Urinary bladder (tissue), 4 donors: ENCODE results near the gene IZUMO1. TPM values are rescaled to one million over a fixed set of nuclear protein-coding genes. Genes with fewer than 3 reads are reported as not detected.
A peak's percentile ranks its signal among the peaks of the same experiment; 100 is the strongest.

Source experiments
- DNase-seq: peaks from one replicate; pipeline ENCODE4 v3.0.0-alpha.2; 2015; ENCODE audit errors: extremely low spot score
- H3K27ac ChIP-seq: one replicate; pipeline ENCODE4 v1.5.1; 2013; ENCODE audit warnings: low read depth, mild to moderate bottlenecking, moderate library complexity
- H3K36me3 ChIP-seq: one replicate; pipeline ENCODE4 v1.6.1; 2013; ENCODE audit warnings: mild to moderate bottlenecking, moderate library complexity; ENCODE audit not compliant: insufficient read depth
- H3K4me1 ChIP-seq: one replicate; pipeline ENCODE4 v1.6.1; 2013; ENCODE audit warnings: mild to moderate bottlenecking, moderate library complexity; ENCODE audit not compliant: insufficient read depth
- H3K4me3 ChIP-seq: one replicate; pipeline ENCODE4 v1.5.1; 2013; ENCODE audit warnings: low read depth, low read length
- WGBS: extraction: QIAGEN DNeasy Blood & Tissue Kit; methylation state at CpG from one replicate; pipeline ENCODE4 v1.1.7; 2013; 5-methylcytosine and 5-hydroxymethylcytosine counted together
- polyA plus RNA-seq: library from polyadenylated mRNA; stranded (reverse); fragments of 200-250 nt; gene quantifications from one replicate; pipeline ENCODE4 v1.2.3, GENCODE V29; 2013
- total RNA-seq: library from RNA; depleted of rRNA; stranded (reverse); fragments of >200 nt; gene quantifications from one replicate; pipeline ENCODE4 v1.2.3, GENCODE V29; 2014
- donor health status: healthy with polysubstance abuse.
- donor health status: healthy.

IZUMO1 gene
- total and polyA plus RNA-seq, 2 donors = not detected

GRCh38 chr19:48738557-48739403 lies 7.9 kb downstream of the IZUMO1 start:
- WGBS = 1% methylated on average over 95 of the region's 96 CpGs

DNA sequence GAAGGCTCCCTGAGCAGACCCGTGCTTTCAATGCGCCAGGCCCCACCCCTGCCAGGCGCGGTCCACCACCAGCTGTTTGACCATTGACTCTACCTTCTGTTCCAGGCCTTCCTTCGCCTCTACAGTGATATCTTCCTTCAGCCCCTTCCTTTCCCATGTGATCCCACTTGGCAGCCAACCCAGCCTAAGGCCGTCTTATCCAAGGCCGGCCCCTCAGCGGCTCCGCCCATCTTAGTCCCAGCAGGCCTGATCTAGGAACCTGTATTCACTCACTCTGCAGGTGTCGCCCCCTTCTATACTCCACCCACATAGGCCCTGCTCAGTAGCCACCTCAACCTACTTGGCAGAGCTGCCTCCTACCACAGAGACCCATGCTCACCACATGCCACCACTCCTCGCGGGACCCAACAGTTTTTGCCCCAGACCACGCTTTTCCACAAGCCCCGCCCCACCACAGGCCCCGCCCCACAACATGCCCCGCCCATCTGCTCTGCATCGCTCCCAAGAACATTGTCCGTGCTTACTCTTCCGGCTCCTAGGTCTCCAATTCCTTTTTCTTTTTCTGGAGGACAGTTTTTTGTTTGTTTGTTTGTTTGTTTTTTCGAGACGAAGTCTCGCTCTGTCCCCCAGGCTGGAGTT lies 9.2 kb downstream of the IZUMO1 start:
- H3K4me1 ChIP-seq = no peaks in the 10 kb centered on the region
- H3K27ac ChIP-seq = no peak overlapping the region
- H3K36me3 ChIP-seq = no peaks in the 10 kb centered on the region
- 64% methylated on average over 22 of the region's 22 CpGs for WGBS
- H3K4me3 ChIP-seq = no peak overlapping the region
- no peak for DNase-seq

More at GRCh38 chr19:48738557-48739403, 7.9 kb downstream of the IZUMO1 start:
- peak overlapping the region; percentile 55 for H3K4me3 ChIP-seq
- H3K4me1 ChIP-seq = no peaks in the 10 kb centered on the region
- peak overlapping the region; percentile 56 for H3K27ac ChIP-seq
- no peaks in the 10 kb centered on the region for H3K36me3 ChIP-seq
- no peak for DNase-seq

DNA sequence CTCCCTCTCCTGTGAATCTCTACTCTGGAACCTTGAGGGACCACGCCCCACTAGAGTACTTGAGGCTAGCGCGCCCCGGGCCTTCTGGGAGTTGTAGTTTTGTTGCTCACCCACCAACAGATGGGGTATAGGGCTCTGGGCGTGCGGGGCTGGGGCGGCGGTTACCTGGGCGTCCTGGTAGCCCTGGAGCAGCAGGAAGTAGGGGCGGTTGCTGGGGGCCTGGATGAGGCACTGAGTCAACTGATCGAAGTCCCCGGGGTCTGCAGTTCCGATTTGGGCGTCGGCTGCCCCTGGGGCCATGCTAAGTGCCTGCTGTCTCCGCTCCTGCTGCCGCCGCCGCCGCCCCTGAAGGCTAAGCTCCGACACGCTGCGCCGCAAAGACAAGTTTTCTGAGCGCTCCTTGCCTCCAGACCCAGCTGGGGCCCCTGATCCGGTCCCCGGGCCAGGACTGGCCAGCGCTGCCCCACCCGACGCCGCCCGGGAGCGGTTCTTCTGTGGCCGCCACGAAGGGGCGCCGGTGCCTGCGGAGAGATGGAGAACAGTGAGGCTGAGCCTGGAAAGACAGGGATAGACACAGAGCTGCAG lies 11.6 kb downstream of the IZUMO1 start:
- Histone ChIP-seq H3K27ac (no peak overlapping the region), H3K36me3 (no peaks in the 10 kb centered on the region), H3K4me1 (no peaks in the 10 kb centered on the region), H3K4me3 (no peak overlapping the region)
- WGBS = 27% methylated on average over 38 of the region's 38 CpGs
- no peak for DNase-seq

DNA sequence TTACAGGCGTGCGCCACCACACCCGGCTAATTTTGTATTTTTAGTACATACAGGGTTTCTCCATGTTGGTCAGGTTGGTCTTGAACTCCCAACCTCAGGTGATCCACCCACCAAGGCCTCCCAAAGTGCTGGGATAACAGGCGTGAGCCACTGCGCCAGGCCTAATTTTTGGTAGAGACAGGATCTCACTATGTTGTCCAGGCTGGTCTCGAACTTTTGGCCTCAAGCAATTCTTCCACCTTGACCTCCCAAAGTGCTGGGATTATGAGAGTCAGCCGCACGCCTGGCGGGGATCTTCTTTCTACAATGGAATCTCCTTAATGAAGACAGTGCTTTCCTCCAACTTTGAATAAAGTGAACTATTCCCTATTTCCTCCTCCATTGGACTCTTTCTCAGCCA lies 12.1 kb downstream of the IZUMO1 start:
- DNase-seq = no peak
- Histone ChIP-seq H3K36me3 (no peaks in the 10 kb centered on the region), H3K4me3 (no peak overlapping the region), H3K4me1 (no peaks in the 10 kb centered on the region), H3K27ac (no peak overlapping the region)
- WGBS = 96% methylated on average over 9 of the region's 9 CpGs

DNA sequence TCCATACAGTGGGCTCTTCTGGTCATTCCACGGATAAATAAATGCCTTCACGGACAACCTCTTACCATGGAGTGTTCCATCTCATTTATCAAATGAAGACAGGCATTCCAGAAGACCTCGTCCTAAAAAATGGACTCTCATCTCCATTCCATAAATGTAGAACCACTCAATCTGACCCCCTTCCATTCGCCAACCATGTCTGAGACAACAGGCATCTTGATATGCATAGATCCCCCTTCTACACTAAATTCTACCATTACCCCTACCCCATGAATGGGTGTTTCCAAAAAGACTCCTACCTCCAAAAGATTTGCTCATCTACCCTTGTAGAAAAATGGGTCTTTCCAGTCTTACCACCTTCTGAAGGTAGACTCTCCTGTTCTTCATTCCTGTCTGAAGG lies 15.3 kb downstream of the IZUMO1 start:
- 90% methylated on average over 4 of the region's 4 CpGs for WGBS
- H3K4me1 ChIP-seq = no peaks in the 10 kb centered on the region
- H3K4me3 ChIP-seq = no peak overlapping the region
- no peak overlapping the region for H3K27ac ChIP-seq
- no peaks in the 10 kb centered on the region for H3K36me3 ChIP-seq
- DNase-seq = no peak

- Histone ChIP-seq H3K4me1 (no peaks in the 10 kb centered on the region), H3K4me3 (peak overlapping the region; percentile 22), H3K27ac (no peak overlapping the region), H3K36me3 (no peaks in the 10 kb centered on the region)
- DNase-seq = no peak
- WGBS = 41% methylated on average over 77 of the region's 77 CpGs
Measured at GRCh38 chr19:48728911-48729664, 17.6 kb downstream of the IZUMO1 start.

DNA sequence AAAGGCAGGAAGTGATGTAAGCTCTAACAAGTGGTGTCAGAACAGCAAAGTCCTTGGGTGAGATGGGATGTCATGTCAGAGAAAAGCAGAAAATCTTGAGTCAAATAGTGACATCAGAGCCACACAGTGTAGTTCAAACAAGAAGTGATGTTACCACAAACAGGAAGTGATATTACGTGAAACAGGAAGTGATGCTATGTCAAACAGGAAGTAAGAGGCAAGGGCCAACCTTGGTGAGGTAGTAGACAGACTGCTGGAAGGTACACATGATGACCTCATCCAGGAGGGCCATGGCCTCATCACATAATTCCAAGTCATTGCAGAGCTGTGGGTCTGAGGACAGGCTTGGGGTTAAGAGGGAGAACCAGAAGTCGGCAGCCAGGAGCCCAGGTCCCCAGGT lies 20.2 kb downstream of the IZUMO1 start:
- WGBS = 79% methylated on average over 2 of the region's 2 CpGs
- H3K4me3 ChIP-seq = no peak overlapping the region
- DNase-seq = no peak
- no peaks in the 10 kb centered on the region for H3K36me3 ChIP-seq
- no peaks in the 10 kb centered on the region for H3K4me1 ChIP-seq
- no peak overlapping the region for H3K27ac ChIP-seq

- 47% methylated on average over 11 of the region's 11 CpGs for WGBS
- Histone ChIP-seq H3K4me1 (no peaks in the 10 kb centered on the region), H3K36me3 (no peaks in the 10 kb centered on the region), H3K27ac (peak overlapping the region; percentile 18), H3K4me3 (no peak overlapping the region)
- no peak for DNase-seq
Measured at GRCh38 chr19:48724796-48725753, 21.6 kb downstream of the IZUMO1 start.

DNA sequence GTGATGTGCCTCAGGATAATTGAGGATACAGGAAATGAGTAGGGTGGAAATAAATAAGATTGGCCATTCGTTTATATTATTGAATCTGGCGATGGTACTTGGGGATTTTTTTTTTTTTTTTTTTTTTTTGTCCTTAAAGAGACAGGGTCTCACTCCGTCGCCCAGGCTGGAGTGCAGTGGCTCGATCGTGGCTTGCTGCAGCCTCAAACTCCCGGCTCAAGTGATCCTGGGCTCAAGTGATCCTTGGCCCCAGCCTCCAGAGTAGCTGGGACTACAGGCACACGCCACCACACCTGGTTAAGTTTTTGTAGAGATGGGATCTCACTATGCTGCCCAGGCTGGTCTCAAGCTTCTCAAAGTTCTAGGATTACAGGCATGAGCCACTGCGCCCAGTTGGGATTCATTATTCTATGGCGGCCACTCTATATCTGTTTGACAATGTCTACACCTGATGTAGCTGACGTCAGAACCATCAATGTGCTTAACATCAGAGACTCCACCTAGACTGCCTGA lies 24.5 kb downstream of the IZUMO1 start:
- Histone ChIP-seq H3K4me3 (no peak overlapping the region), H3K27ac (no peak overlapping the region), H3K36me3 (no peaks in the 10 kb centered on the region), H3K4me1 (no peaks in the 10 kb centered on the region)
- 82% methylated on average over 11 of the region's 11 CpGs for WGBS
- DNase-seq = no peak

DNA sequence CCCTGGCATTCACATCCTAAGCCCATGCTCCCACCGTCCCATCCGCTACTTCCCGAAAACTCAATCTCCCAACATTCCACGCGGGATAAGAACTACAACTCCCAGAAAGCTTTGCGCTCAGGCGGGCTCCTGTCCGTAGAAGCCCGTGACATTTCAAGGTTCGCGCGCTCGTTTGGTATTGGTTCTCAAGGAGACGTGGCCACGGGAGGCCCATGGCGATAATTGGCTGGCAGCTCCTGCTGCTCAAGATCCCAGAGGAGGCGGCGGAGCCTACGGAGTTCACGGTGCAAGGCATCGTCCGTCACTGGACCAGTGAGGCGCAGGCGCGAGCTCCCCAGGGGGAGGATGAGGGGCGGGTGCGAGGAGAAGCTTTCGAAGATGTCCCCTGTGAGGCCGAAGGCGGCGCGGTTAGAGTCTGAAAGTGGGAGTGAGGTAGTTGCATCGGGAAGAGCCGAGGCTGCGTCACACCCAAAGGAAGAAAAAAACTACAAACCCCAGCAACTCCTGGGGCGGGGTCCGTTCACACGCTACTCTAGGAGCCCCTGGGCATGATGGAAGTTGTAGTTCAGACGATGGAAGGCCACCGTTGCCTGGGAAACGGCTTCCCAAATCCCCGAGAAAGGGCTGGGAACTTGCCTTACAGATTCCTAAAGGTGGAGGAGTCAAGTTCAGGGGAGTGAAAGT lies 26.0 kb downstream of the IZUMO1 start:
- 10% methylated on average over 42 of the region's 42 CpGs for WGBS
- Histone ChIP-seq H3K4me3 (peak overlapping the region; percentile 35), H3K36me3 (no peaks in the 10 kb centered on the region), H3K27ac (peak overlapping the region; percentile 83), H3K4me1 (no peaks in the 10 kb centered on the region)
- peak; percentile 99 for DNase-seq

DNA sequence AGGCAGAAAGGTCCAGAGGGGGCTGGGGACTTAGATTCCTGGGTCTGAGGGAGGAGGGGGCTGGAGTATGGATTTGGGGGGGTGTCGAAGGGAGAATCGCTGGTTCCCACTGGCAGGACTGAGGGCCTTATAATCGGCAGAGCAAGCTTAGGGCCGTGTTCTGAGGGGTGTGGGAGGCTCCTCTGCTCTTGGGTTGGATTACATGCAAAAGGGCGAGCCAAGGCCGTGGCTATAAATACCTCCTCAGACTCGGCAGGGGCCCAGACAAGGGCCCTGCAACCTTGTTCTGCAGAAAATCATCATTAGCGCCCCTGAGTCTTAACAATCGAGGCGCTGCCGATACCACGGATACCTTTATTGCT lies 26.5 kb downstream of the IZUMO1 start:
- H3K36me3 ChIP-seq = no peaks in the 10 kb centered on the region
- no peaks in the 10 kb centered on the region for H3K4me1 ChIP-seq
- H3K4me3 ChIP-seq = no peak overlapping the region
- WGBS = 15% methylated on average over 12 of the region's 12 CpGs
- DNase-seq = no peak
- no peak overlapping the region for H3K27ac ChIP-seq
